Measurements from ENCODE around the gene ZNF280C. TPM values are rescaled to one million over a fixed set of nuclear protein-coding genes. Genes with fewer than 3 reads are reported as not detected.

Gene ZNF280C
- total RNA-seq, 2 experiments from 2014 or later, result 3.9 to 4.0 TPM

GRCh38 chrX:130158311-130158710 is 110.4 kb downstream of the ZNF280C start:
- H3K9me3 Mint-ChIP-seq, result no peaks in the 10 kb centered on the region
- no peak for DNase-seq
- CTCF ChIA-PET, result interaction anchor here (0.7 kb wide), 1 partner anchor 79 kb away, joined by 5 read pairs; no protein-coding TSS in a partner anchor
- intact Hi-C loops (cut with micrococcal nuclease), result no loop called here
- no peak overlapping the region for H3K4me3 Mint-ChIP-seq
- peaks cover 30% of the 10 kb centered on the region for H3K4me1 Mint-ChIP-seq (ENCODE audit: low read depth)
- no peak overlapping the region for H3K27ac Mint-ChIP-seq
- H3K27me3 Mint-ChIP-seq (ENCODE audit: low read depth), result no peaks in the 10 kb centered on the region
- peaks cover 2% of the 10 kb centered on the region for H3K36me3 Mint-ChIP-seq (ENCODE audit: low read depth)

DNA sequence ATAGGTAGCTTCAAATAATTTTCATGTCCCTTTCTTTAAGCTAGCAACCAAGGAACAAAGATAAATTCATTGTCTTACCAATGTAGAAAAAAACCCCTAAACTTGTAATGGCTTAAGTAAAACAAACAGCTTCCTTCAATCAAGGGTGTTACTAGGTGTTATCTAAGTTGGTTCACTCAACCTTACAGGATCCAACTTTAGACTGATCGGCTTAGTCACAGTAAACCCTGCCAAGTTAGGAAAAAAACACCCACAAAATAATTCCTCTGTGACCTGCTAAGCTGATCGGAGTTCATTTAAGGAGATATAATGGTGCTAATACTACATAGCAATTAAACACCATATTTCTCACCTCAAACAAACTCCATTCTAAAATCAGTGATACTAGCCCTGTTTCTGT is 113.1 kb downstream of the ZNF280C start:
- Mint-ChIP-seq H3K4me3 (no peak overlapping the region), H3K27me3 (ENCODE audit: low read depth) (no peaks in the 10 kb centered on the region), H3K9me3 (no peaks in the 10 kb centered on the region), H3K4me1 (ENCODE audit: low read depth) (peaks cover 17% of the 10 kb centered on the region), H3K27ac (no peak overlapping the region), H3K36me3 (ENCODE audit: low read depth) (peaks cover 2% of the 10 kb centered on the region)
- DNase-seq, result no peak
- CTCF ChIA-PET, result interaction anchor here (0.8 to 1.5 kb wide), 3 partner anchors 12 to 76 kb away, joined by 3 to 4 read pairs (median 3); no protein-coding TSS in a partner anchor
- intact Hi-C loops (cut with micrococcal nuclease), result no loop called here

Other genes starting within 250 kb of the ZNF280C start
- gene ELF4, start 158.4 kb downstream of the ZNF280C start, total RNA-seq, result 10 to 100 TPM; 15.8 to 16.5 TPM
- 10 to 100 TPM; 59.4 to 63.1 TPM for gene AIFM1, start 103.1 kb downstream of the ZNF280C start, total RNA-seq
- gene RAB33A, start 96.9 kb downstream of the ZNF280C start, total RNA-seq, result 10 to 100 TPM; 11.3 to 15.1 TPM
- 1 to 10 TPM; 7.4 to 9.0 TPM for gene SLC25A14, start 71.0 kb upstream of the ZNF280C start, total RNA-seq
- not detected for gene GPR119, start 116.8 kb upstream of the ZNF280C start, total RNA-seq
- gene RBMX2, start 133.1 kb upstream of the ZNF280C start, total RNA-seq, result 10 to 100 TPM; 32.3 to 33.6 TPM